HG02610 (cell line): ENCODE measurements around the gene TAOK1.
A peak's percentile ranks its signal among the peaks of the same experiment; 100 is the strongest.
"Not testable (repeated sequence)": the region's sequence is repeated elsewhere in the genome, so short reads cannot be mapped to it uniquely, and the experiment has no call there.

Experiments used
- ATAC-seq: cut with Tn5 transposase; IDR thresholded peaks from one replicate; pipeline ENCODE4 v1.9.1; 2021; ENCODE audit warnings: mild to moderate bottlenecking, moderate library complexity; ENCODE audit not compliant: unreplicated experiment

Gene TAOK1

GRCh38 chr17:29389982-29390850, at the start of gene TAOK1:
TAOK1 (plus strand) TSS chr17:29390363; CDS start chr17:29451549, 61,186 bp downstream.
- peak; percentile 85 for ATAC-seq

DNA sequence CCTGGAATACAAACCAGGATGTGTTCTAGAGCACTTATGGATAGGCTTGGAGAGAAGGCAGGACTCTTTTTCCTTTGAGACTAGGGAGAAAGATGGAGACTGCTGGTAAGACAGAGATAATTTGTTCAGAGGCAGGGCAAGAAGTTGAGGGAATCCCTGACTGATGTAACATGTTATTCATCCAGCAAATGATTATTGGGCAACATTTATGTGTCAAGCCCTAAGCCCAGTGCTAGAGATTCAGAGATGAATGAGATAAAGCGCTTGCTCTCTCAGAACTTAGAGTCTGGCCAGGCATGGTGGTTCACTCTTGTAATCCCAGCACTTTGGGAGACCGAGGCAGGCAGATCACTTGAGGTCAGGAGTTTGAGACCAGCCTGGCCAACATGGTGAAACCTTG, 48.4 kb upstream of the TAOK1 start:
- no peak for ATAC-seq

DNA sequence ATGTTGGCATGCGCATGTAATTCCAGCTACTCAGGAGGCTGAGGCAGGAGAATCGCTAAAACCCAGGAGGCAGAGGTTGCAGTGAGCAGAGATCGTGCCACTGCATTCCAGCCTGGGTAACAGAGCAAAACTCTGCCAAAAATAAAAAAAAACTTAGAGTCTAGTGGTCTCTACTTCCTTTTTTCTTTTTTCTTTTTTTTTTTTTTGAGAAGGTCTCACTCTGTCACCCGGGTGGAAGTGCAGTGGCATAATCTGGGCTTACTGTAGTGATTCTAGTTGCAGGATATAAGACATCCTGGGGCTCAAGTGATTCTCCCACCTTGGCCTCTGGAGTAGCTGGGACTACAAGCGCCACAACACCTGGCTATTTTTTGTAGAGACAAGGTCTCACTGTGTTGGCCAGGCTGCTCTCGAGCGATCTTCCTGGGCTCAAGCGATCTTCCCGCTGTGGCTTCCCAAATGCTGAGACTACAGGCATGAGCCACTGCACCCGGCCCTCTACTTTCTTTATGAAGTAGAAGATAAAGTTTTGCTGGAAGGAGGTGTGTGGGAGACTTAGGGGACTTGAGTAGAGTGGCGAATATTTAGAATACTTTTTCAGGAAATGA, 47.9 kb upstream of the TAOK1 start:
- ATAC-seq, result no peak

GRCh38 chr17:29344201-29344856, 45.8 kb upstream of the TAOK1 start:
- ATAC-seq, result no peak

- no peak for ATAC-seq
These were observed 45.1 kb upstream of the TAOK1 start for GRCh38 chr17:29345066-29345465.

GRCh38 chr17:29345470-29345869, 44.7 kb upstream of the TAOK1 start:
- not testable (repeated sequence) for ATAC-seq

- ATAC-seq, result no peak
These were observed 43.7 kb upstream of the TAOK1 start for GRCh38 chr17:29346462-29346861.

DNA sequence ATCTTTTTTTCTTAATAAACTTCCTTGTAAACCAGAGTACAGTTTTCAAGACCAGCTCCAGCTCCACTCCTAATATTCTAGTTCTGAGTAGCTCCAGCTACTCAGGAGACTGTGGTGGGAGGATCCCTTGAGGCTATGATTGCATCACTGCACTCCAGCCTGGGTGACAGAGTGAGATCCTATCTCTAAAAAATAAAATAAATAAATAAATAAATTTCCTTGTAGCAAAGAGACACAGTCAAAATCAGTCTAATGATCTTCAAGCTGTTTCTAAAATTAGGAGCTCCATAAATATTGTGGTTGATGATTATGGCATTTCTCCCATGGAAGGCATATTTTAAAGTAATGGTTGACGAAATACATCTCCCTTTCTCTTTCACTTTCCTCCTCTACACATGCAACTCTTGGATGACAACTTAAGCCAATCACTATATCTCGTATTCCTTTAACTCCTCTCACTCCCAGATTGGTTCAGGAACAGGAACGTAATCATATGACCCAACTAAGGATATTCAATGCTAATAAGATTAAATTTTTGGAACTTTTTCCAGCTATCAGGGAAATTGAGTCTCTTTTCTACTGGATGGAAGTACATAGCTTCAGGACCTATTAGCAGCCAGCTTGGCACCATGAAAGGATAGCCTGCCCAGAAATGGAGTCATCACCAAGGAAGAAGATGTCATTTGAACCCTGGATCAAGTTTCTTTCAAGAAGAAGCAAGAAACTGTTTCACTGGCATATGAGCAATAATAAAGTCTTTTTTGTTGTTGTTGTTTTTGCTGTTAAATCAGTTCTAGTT, 42.1 kb upstream of the TAOK1 start:
- ATAC-seq, result no peak

- ATAC-seq, result no peak
These were observed 40.8 kb upstream of the TAOK1 start for GRCh38 chr17:29349409-29349808.

DNA sequence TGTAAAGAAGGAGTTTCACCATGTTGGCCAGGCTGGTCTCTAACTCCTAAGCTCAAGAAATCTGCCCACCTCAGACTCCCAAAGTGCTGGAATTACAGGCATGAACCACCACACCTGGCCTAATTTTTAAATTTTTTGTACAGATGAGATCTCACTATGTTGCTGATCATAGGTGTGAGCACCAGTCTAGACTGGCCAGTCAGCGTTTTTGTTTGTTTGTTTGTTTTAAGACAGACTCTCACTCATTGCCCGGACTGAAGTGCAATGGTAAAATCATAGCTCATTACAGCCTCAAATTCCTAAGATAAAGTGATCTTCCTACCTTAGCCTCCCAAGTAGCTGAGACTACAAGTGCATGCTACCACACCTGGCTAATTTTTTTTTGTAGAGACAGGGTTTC, 38.0 kb upstream of the TAOK1 start:
- no peak for ATAC-seq

DNA sequence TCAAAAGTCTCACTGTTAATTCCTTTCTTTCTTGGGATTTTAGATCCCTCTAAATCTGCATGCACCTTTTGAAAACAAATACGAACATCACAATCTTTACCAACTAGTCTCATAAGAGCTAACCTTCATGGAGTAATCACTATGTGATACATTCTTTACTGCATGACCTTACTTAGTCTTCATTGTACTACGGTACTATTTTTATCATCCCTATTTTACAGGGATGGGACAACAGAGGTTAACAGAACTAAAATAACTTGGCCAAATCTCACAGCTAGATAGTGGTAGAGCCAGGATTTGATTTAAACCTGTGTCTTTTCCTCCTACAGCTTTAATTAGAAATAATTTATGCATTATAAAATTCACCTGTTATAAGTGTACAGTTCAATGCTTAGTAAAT, 32.9 kb upstream of the TAOK1 start:
- no peak for ATAC-seq

DNA sequence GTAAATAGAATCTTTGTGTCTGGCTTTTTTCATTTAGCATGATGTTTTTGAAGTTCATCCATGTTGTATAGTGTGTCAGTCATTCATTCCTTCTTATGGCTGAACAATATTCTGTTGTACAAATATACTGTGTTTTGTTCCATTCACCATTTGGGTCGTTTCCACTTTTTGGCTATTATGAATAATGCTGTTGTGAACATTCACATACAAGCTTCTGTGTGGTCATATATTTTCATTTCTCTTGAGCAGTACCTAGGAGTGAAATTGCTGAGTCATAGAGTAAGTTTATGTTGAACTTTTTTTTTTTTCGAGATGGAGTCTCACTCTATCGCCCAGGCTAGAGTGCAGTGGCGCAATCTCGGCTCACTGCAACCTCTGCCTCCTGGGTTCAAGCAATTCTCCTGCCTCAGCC, 32.3 kb upstream of the TAOK1 start:
- ATAC-seq, result no peak

GRCh38 chr17:29358416-29358815, 31.7 kb upstream of the TAOK1 start:
- ATAC-seq, result no peak

- no peak for ATAC-seq
These were observed 30.4 kb upstream of the TAOK1 start for GRCh38 chr17:29359777-29360176.

GRCh38 chr17:29363716-29364115, 26.4 kb upstream of the TAOK1 start:
- no peak for ATAC-seq

DNA sequence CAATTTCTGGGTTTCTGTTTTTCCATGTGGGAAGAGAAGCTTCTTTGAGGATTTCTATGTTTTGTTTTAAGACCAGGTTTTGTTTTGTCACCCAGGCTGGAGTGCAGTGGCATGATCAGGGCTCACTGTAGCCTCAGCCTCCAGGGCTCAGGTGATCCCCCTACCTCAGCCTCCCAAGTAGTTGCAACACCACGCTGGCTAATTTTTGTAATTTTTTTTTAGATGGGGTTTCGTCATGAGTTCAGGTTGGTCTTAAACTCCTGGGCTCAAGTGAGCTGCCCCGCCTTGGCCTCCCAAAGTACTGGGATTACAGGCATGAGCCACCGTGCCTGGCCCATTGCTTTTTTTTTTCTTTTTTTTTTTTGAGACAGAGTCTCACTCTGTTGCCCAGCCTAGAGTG, 25.5 kb upstream of the TAOK1 start:
- ATAC-seq, result no peak

- ATAC-seq, result no peak
These were observed 22.0 kb upstream of the TAOK1 start for GRCh38 chr17:29368161-29368560.

GRCh38 chr17:29368926-29369325, 21.2 kb upstream of the TAOK1 start:
- ATAC-seq, result no peak

GRCh38 chr17:29369831-29370735, 20.1 kb upstream of the TAOK1 start:
- ATAC-seq, result peak; percentile 50

DNA sequence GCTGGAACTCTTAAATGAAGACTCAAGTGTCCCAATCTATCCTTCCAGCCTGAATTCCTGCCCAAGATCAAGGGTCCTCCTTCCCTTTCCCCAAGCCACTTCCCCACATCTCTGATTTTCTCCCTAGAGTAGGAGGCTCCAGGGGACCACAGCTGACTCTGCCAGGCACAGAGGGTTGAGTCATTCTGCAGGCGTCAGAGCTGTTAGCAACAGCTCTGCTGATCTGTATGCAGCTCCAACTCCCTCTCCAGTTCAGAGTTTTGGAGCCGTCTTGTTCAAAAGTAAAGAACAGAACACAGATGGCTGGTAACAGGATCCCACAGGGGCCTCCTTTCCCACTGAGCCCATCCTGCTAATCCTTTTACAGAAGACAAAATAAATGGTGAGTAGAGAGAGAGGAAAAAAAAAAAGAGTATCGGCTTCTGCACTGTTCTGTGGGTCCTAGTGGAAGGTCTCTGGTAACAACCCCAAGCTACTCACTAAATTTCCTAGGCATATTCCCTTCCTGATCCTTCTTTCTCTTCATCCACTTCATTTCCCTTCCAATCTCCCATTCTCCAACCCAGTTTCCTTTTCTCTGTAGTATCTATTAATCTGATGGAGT, 13.4 kb upstream of the TAOK1 start:
- no peak for ATAC-seq
